H54 (cell line): ENCODE measurements around the gene NPR3.
"Not testable (repeated sequence)": the region's sequence is repeated elsewhere in the genome, so short reads cannot be mapped to it uniquely, and the experiment has no call there.

Experiments
- DNase-seq: peaks from one replicate; pipeline ENCODE4 v3.0.0; 2011; ENCODE audit warnings: low spot score, mixed read lengths; ENCODE audit not compliant: insufficient read length
- FAIRE-seq: peaks from 3 replicates; lab custom pipeline; 2011; peaks lifted over from hg19 to GRCh38; lab: Jason Lieb, UNC
- POLR2A ChIP-seq: IDR thresholded peaks from 2 replicates; pipeline ENCODE4 v1.6.1; 2011; ENCODE audit warnings: low read depth, mild to moderate bottlenecking, low read length

NPR3 gene

GRCh38 chr5:32791536-32792243 lies 80.6 kb downstream of the NPR3 start:
- FAIRE-seq: no peak

GRCh38 chr5:32794086-32794485 lies 83.0 kb downstream of the NPR3 start:
- no peak for FAIRE-seq
- no peak for DNase-seq
- no peak for TF ChIP-seq POLR2A

More at GRCh38 chr5:32791536-32792243, 80.6 kb downstream of the NPR3 start:
- no peak for DNase-seq
- no peak for TF ChIP-seq POLR2A

GRCh38 chr5:32802764-32803163 lies 91.6 kb downstream of the NPR3 start:
- FAIRE-seq (no peak), DNase-seq (no peak)
- no peak for TF ChIP-seq POLR2A

GRCh38 chr5:32803656-32804055 lies 92.5 kb downstream of the NPR3 start:
- DNase-seq (no peak), FAIRE-seq (no peak)
- no peak for TF ChIP-seq POLR2A

GRCh38 chr5:32805462-32805861 lies 94.3 kb downstream of the NPR3 start:
- not testable (repeated sequence) for DNase-seq, FAIRE-seq

GRCh38 chr5:32805971-32806638 lies 95.0 kb downstream of the NPR3 start:
- DNase-seq: peak; percentile 25
- no peak for TF ChIP-seq POLR2A
- peak; percentile 87 for FAIRE-seq

GRCh38 chr5:32808783-32809182 lies 97.7 kb downstream of the NPR3 start:
- DNase-seq (no peak), FAIRE-seq (no peak)
- no peak for TF ChIP-seq POLR2A

- no peak for DNase-seq
- TF ChIP-seq POLR2A: no peak
- FAIRE-seq: no peak
Observed at GRCh38 chr5:32810804-32811203, 99.7 kb downstream of the NPR3 start.

- no peak for TF ChIP-seq POLR2A
- FAIRE-seq (no peak), DNase-seq (no peak)
Observed at GRCh38 chr5:32812399-32812798, 101.3 kb downstream of the NPR3 start.

GRCh38 chr5:32814141-32814540 lies 103.0 kb downstream of the NPR3 start:
- FAIRE-seq: no peak
- DNase-seq: no peak
- no peak for TF ChIP-seq POLR2A

- no peak for TF ChIP-seq POLR2A
- DNase-seq (no peak), FAIRE-seq (no peak)
Observed at GRCh38 chr5:32814620-32815019, 103.5 kb downstream of the NPR3 start.

GRCh38 chr5:32827981-32828380 lies 116.9 kb downstream of the NPR3 start:
- FAIRE-seq (no peak), DNase-seq (no peak)
- no peak for TF ChIP-seq POLR2A

- FAIRE-seq: no peak
Observed at GRCh38 chr5:32828492-32828891, 117.4 kb downstream of the NPR3 start.

GRCh38 chr5:32831624-32832023 lies 120.5 kb downstream of the NPR3 start:
- no peak for DNase-seq
- FAIRE-seq: no peak

More at GRCh38 chr5:32828492-32828891, 117.4 kb downstream of the NPR3 start:
- no peak for DNase-seq
- no peak for TF ChIP-seq POLR2A

GRCh38 chr5:32833127-32833526 lies 122.0 kb downstream of the NPR3 start:
- no peak for TF ChIP-seq POLR2A
- no peak for DNase-seq
- FAIRE-seq: no peak

More at GRCh38 chr5:32831624-32832023, 120.5 kb downstream of the NPR3 start:
- TF ChIP-seq POLR2A: no peak
